Measurements from ENCODE around the gene NFE2. TPM values are rescaled to one million over a fixed set of nuclear protein-coding genes. Genes with fewer than 3 reads are reported as not detected.
"Not testable (repeated sequence)": the region's sequence is repeated elsewhere in the genome, so short reads cannot be mapped to it uniquely, and the experiment has no call there.

NFE2 gene
- total and polyA plus RNA-seq, 8 donors, result 0.20 to 2.0 (median 0.68) TPM; not detected in 4

GRCh38 chr12:54328595-54329337, 28.0 kb upstream of the NFE2 start:
- 57 to 68% (median 61%) methylated on average over 6 of the region's 6 CpGs for WGBS, 5 donors
- H3K27me3 ChIP-seq, result no peaks in the 10 kb centered on the region
- DNase-seq, result peak in 1 of 2 donors; percentile 29
- H3K4me1 ChIP-seq, result peaks cover 43 to 91% (median 71%) of the 10 kb centered on the region in 4 donors
- H3K27ac ChIP-seq, result peak overlapping the region in 3 of 5 donors; percentile 7 to 43 (median 43)
- H3K4me3 ChIP-seq, result no peak overlapping the region
- H3K9me3 ChIP-seq, result no peaks in the 10 kb centered on the region
- H3K36me3 ChIP-seq, result peaks cover 0 to 17% (median 12%) of the 10 kb centered on the region in 4 donors
- intact Hi-C loops (cut with DNase I; ENCODE audit: low total_unique reads), result no loop called here
- TF ChIP-seq EP300 (IDR thresholded peaks at IDR 0.05) (no peak), POLR2A (IDR thresholded peaks at IDR 0.05) (no peak), POLR2AphosphoS5 (IDR thresholded peaks at IDR 0.05) (no peak)
- TF ChIP-seq, protein P1, sequence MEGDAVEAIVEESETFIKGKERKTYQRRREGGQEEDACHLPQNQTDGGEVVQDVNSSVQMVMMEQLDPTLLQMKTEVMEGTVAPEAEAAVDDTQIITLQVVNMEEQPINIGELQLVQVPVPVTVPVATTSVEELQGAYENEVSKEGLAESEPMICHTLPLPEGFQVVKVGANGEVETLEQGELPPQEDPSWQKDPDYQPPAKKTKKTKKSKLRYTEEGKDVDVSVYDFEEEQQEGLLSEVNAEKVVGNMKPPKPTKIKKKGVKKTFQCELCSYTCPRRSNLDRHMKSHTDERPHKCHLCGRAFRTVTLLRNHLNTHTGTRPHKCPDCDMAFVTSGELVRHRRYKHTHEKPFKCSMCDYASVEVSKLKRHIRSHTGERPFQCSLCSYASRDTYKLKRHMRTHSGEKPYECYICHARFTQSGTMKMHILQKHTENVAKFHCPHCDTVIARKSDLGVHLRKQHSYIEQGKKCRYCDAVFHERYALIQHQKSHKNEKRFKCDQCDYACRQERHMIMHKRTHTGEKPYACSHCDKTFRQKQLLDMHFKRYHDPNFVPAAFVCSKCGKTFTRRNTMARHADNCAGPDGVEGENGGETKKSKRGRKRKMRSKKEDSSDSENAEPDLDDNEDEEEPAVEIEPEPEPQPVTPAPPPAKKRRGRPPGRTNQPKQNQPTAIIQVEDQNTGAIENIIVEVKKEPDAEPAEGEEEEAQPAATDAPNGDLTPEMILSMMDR (IDR thresholded peaks at IDR 0.05), result no peak

DNA sequence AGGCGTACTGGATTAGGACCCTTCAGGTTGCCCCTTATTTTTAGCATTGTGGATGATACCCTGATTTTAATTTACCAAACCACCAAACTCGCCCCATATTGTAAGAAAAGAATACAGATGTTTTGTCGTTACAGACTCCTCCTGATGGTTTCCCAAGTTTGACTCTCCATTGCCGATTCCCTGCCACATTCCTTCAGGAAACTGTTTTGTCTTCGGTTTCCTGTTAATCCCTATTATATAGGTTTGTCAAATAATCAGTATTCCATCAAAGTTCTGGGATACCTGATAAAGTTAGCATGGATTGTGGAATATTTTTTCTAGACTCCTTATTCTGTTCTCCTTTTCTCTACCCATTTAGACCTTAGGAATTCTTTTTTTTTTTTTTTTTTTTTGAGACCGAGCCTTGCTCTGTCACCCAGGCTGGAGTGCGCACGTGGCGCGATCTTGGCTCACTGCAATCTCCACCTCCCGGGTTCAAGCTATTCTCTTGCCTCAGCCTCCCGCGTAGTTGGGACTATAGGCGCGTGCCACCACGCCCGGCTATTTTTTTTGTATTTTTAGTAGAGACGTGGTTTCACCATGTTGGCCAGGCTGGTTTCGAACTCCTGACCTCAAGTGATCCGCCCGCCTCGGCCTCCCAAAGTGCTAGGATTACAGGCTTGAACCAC, 24.8 kb upstream of the NFE2 start:
- 23 to 42% (median 35%) methylated on average over 22 of the region's 22 CpGs for WGBS, 5 donors
- Histone ChIP-seq H3K36me3 (peaks cover 0 to 17% (median 9%) of the 10 kb centered on the region in 4 donors), H3K27ac (peak overlapping the region; percentile 83 to 97 (median 90)), H3K4me1 (peaks cover 39 to 61% (median 51%) of the 10 kb centered on the region in 4 donors), H3K4me3 (peak overlapping the region; percentile 67 to 89 (median 80))
- DNase-seq; intact Hi-C loops (cut with DNase I; ENCODE audit: low total_unique reads); H3K9me3 ChIP-seq; H3K27me3 ChIP-seq: not testable (repeated sequence)

GRCh38 chr12:54324617-54325441, 24.0 kb upstream of the NFE2 start, which contains the start of gene COPZ1:
COPZ1 (plus strand) TSS chr12:54325131; CDS start chr12:54325164, 33 bp downstream.
- peaks cover 0 to 11% (median 7%) of the 10 kb centered on the region in 4 donors for H3K36me3 ChIP-seq
- intact Hi-C loops (cut with DNase I; ENCODE audit: low total_unique reads), result no loop called here
- H3K9me3 ChIP-seq, result no peaks in the 10 kb centered on the region
- H3K27me3 ChIP-seq, result no peaks in the 10 kb centered on the region
- peak within 1 kb of the TSS; percentile 83 to 97 (median 90) for H3K27ac ChIP-seq
- H3K4me3 ChIP-seq, result peak within 1 kb of the TSS; percentile 67 to 89 (median 80)
- TF ChIP-seq, protein P1 (IDR thresholded peaks at IDR 0.05), result peak in 5 of 7 experiments; percentile 24 to 81 (median 70)
- TF ChIP-seq POLR2AphosphoS5 (IDR thresholded peaks at IDR 0.05) (peak in 2 of 3 donors; percentile 72 to 85), EP300 (IDR thresholded peaks at IDR 0.05) (no peak), POLR2A (IDR thresholded peaks at IDR 0.05) (peak in 1 of 4 donors; percentile 50)
- H3K4me1 ChIP-seq, result peaks cover 34 to 54% (median 44%) of the 10 kb centered on the region in 4 donors
- WGBS, 5 donors, result 1 to 2% (median 1%) methylated on average over 34 of the region's 34 CpGs
- peak; percentile 95 to 99 for DNase-seq

DNA sequence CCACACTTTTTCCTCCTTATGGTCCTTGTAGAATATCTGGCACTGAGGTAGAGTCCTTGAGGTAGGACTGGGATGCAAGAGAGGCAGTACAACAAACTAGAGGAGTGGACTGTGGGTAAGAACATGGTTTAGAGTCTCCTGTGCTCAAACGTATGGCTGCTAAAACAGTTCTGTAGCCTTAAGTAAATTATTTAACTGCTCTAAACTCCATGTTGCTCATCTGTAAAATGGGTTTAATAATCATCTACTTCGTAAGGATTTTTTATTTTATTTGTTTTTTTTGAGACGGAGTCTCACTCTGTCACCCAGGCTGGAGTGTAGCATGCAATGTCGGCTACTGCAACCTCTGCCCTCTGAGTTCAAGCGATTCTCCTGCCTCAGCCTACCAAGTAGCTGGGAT, 20.5 kb upstream of the NFE2 start:
- no peak for DNase-seq
- Histone ChIP-seq H3K27me3 (no peaks in the 10 kb centered on the region), H3K27ac (no peak overlapping the region), H3K4me1 (peaks cover 8 to 19% (median 12%) of the 10 kb centered on the region in 4 donors), H3K4me3 (no peak overlapping the region), H3K36me3 (no peaks in the 10 kb centered on the region), H3K9me3 (no peaks in the 10 kb centered on the region)
- WGBS, 5 donors, result 85 to 93% (median 88%) methylated on average over 5 of the region's 5 CpGs
- TF ChIP-seq, protein P1 (IDR thresholded peaks at IDR 0.05), result no peak
- no peak for TF ChIP-seq POLR2A (IDR thresholded peaks at IDR 0.05)
- no peak for TF ChIP-seq POLR2AphosphoS5 (IDR thresholded peaks at IDR 0.05)
- TF ChIP-seq EP300 (IDR thresholded peaks at IDR 0.05), result no peak
- intact Hi-C loops (cut with DNase I; ENCODE audit: low total_unique reads), result no loop called here

DNA sequence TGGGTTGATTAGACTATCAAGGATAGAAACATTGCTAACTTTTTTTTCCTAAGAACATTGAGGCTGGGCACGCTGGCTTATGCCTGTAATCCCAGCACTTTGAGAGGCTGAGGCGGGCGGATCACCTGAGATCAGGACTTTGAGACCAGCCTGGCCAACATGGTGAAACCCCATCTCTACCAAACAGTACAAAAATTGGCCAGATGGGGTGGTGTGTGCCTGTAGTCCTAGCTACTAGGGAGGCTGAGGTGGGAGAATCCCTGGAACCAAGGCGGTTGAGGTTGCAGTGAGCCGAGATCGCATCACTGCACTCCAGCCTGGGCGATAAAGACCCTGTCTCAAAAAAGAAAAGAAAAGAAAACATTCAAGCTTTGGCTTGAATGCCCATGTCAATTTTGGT, 11.5 kb upstream of the NFE2 start:
- 83 to 92% (median 89%) methylated on average over 7 of the region's 7 CpGs for WGBS, 5 donors
- H3K4me3 ChIP-seq; DNase-seq; H3K27ac ChIP-seq; H3K4me1 ChIP-seq; H3K9me3 ChIP-seq; H3K27me3 ChIP-seq; intact Hi-C loops (cut with DNase I; ENCODE audit: low total_unique reads); H3K36me3 ChIP-seq: not testable (repeated sequence)
